LNCaP clone FGC (cell line): ENCODE data around the gene FAM47E.

Experiments used
- DNase-seq: peaks from one replicate; pipeline ENCODE4 v3.0.0-alpha.2; 2011; ENCODE audit warnings: low read depth
- H3K4me3 ChIP-seq: 2 replicates; pipeline ENCODE4 v1.5.1; 2011; ENCODE audit warnings: mild to moderate bottlenecking, low read depth, low read length, control low read depth
- CTCF ChIP-seq: IDR thresholded peaks from 2 replicates; pipeline ENCODE4 v1.5.1; 2012; ENCODE audit warnings: mild to moderate bottlenecking; ENCODE audit not compliant: control insufficient read depth, insufficient read depth; ENCODE audit errors: extremely low read depth

FAM47E gene

GRCh38 chr4:76214177-76214675 lies 37.3 kb upstream of the FAM47E start:
- peak overlapping the region; percentile 59 for H3K4me3 ChIP-seq
- DNase-seq = no peak
- TF ChIP-seq CTCF = no peak

- peak; percentile 98 for DNase-seq
- no peak for TF ChIP-seq CTCF
- H3K4me3 ChIP-seq = peak overlapping the region; percentile 59
These were observed 36.4 kb upstream of the FAM47E start for GRCh38 chr4:76215077-76215476.

- no peak overlapping the region for H3K4me3 ChIP-seq
- no peak for TF ChIP-seq CTCF
- DNase-seq = no peak
These were observed 35.0 kb upstream of the FAM47E start for GRCh38 chr4:76216524-76216923.

GRCh38 chr4:76216975-76217814 lies 34.3 kb upstream of the FAM47E start:
- no peak for TF ChIP-seq CTCF
- no peak for DNase-seq

GRCh38 chr4:76219299-76220055 lies 32.0 kb upstream of the FAM47E start:
- TF ChIP-seq CTCF = no peak
- no peak overlapping the region for H3K4me3 ChIP-seq
- no peak for DNase-seq

More at GRCh38 chr4:76216975-76217814, 34.3 kb upstream of the FAM47E start:
- no peak overlapping the region for H3K4me3 ChIP-seq

GRCh38 chr4:76224171-76224570 lies 27.4 kb upstream of the FAM47E start:
- DNase-seq = no peak
- H3K4me3 ChIP-seq = no peak overlapping the region
- TF ChIP-seq CTCF = no peak
